RWPE1 (cell line): Measurements from ENCODE around the gene CCDC197.

Experiments
- CTCF ChIA-PET: fragments of 350-600 bp; sonication (Branson Sonifier 250); formaldehyde crosslinking; extraction: SDS; loops from one replicate; lab custom pipeline; 2021; lab: Yijun Ruan, JAX
- POLR2A ChIA-PET: fragments of 400-600 bp; formaldehyde crosslinking; extraction: SDS; loops from one replicate; lab custom pipeline; 2020; ENCODE audit warnings: antibody characterized with exemption; ENCODE audit not compliant: low non-redundant PET; lab: Yijun Ruan, JAX
- DNase-seq: peaks from one replicate; pipeline ENCODE4 v3.0.0; 2012; ENCODE audit warnings: low spot score
- H3K27ac ChIP-seq: fragments of 450-650 bp; 2 replicates; pipeline ENCODE4 v1.5.1; 2017
- TF ChIP-seq, protein P1 (sequence below): fragments of 450-650 bp; conservative IDR thresholded peaks from 2 replicates; pipeline ENCODE4 v1.5.1; 2017; ENCODE audit warnings: low read depth, mild to moderate bottlenecking

The CCDC197 gene

DNA sequence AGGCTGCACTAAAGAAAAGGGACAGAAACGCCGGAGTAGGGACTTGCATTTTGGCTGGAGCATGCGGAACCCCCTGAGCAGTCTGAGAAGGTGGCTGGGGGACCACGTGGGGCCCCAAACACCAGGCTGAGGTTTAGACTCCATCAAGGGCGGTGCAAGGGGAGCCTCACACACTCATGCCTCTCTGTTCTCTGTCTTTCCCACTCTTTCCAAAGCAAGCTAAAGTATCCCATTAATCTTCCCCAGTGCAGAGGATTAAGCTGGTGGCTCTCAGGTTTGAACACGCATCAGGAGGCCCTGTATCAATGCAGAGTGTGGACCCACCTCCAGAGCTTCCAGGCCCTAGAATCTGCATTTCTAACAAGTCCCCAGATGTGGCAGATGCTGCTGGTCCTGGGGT, 13.5 kb downstream of the CCDC197 start:
- DNase-seq: no peak
- no peak overlapping the region for H3K27ac ChIP-seq
- TF ChIP-seq, protein P1, sequence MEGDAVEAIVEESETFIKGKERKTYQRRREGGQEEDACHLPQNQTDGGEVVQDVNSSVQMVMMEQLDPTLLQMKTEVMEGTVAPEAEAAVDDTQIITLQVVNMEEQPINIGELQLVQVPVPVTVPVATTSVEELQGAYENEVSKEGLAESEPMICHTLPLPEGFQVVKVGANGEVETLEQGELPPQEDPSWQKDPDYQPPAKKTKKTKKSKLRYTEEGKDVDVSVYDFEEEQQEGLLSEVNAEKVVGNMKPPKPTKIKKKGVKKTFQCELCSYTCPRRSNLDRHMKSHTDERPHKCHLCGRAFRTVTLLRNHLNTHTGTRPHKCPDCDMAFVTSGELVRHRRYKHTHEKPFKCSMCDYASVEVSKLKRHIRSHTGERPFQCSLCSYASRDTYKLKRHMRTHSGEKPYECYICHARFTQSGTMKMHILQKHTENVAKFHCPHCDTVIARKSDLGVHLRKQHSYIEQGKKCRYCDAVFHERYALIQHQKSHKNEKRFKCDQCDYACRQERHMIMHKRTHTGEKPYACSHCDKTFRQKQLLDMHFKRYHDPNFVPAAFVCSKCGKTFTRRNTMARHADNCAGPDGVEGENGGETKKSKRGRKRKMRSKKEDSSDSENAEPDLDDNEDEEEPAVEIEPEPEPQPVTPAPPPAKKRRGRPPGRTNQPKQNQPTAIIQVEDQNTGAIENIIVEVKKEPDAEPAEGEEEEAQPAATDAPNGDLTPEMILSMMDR: no peak
- ChIA-PET POLR2A (no interaction called here), CTCF (interaction anchor here (0.6 kb wide), 2 partner anchors 31 to 87 kb away, joined by 3 to 4 read pairs; no protein-coding TSS in a partner anchor)

DNA sequence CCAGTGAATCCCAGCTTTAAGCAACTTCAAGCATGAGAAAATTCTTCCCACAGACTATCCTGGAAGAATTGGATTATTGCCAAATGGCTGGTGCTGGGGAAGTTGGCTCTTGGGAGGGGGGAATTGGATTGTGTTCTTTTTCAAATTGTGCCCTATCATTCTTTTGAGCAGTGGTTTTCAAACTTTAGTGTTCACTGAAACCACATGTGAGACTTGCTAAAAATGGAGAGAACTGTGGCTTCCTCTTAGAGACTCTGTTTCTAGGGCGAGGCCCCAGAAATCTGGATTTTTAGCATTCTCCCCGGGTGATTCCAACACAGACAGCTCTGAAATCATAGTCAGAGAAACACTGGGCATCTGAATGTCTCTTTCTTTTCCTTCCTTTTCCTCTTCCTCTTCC, 14.7 kb downstream of the CCDC197 start:
- DNase-seq: peak; percentile 41
- no peak overlapping the region for H3K27ac ChIP-seq
- TF ChIP-seq, protein P1: no peak
- POLR2A ChIA-PET: no interaction called here
- CTCF ChIA-PET: interaction anchor here (0.7 kb wide), 1 partner anchor 14 kb away, joined by 3 read pairs; no protein-coding TSS in a partner anchor

DNA sequence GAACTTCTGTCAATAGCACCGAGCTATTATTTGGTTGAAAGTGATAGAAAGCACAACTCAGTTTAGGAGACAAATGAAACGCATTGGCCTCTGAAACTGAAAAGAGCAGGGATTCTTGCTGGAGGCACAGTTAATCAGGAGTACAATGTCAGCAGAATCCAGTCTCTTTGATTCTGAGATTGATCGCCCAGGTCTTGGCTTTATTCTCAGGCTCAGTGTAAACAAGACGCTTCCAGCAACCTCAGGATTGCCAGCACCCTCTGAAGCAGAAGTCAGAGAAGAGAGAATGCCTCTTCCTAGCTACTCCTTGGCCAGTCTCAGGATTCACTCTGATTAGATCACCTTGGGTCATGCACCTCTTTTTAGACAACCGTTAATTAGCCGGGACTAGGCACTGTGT, 17.3 kb downstream of the CCDC197 start:
- H3K27ac ChIP-seq: no peak overlapping the region
- ChIA-PET POLR2A (no interaction called here), CTCF (no interaction called here)
- no peak for DNase-seq
- TF ChIP-seq, protein P1: no peak

DNA sequence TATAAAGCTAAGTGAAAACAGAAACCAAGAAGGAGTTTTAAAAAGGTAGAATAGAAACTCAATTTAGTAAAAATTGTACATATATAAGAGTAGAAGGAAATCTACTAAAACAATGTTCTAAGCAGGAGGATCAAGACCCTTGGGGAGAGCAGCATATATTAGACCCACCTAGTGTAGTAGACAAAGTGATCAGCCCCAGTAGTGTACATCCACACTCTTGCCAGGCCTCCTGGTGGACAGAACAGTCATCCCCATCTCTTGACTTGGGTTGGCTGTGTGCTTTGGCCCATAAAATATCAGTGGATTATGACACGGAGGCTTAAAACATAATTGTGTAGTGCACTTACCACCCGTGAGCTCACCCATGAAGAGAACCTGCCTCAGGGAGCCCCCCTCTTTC, 18.1 kb downstream of the CCDC197 start:
- TF ChIP-seq, protein P1: no peak
- DNase-seq: no peak
- CTCF ChIA-PET: no interaction called here
- no peak overlapping the region for H3K27ac ChIP-seq
- POLR2A ChIA-PET: no interaction called here

DNA sequence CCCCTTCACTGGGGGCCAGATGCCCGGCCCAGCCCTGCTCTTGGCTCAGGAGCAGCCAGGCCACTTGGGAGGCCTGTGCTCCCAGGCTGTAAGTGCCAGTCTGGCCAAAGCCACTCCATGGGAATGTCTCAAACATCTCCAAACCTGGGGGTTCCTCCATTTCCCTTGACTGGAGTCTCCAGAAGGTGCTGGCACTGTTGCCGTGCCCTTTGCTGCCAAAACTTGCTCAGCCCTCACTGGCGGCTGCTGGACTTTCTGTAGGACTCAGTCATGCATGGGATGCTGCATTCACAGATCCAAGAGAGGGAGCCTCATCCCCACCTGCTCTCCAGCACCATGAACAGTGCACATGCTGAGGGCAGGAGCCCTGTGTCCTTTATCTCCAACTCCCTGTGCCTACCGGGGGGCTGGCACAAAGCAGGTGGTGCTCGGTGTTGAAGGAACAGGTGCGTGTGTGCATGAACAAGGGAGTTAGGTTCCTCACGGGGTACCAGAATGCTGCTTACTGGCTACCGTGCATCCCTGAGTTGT, 19.4 kb downstream of the CCDC197 start:
- H3K27ac ChIP-seq: no peak overlapping the region
- POLR2A ChIA-PET: no interaction called here
- DNase-seq: no peak
- CTCF ChIA-PET: interaction anchor here (1.1 kb wide), 1 partner anchor 46 kb away, joined by 3 read pairs; no protein-coding TSS in a partner anchor
- TF ChIP-seq, protein P1: no peak

DNA sequence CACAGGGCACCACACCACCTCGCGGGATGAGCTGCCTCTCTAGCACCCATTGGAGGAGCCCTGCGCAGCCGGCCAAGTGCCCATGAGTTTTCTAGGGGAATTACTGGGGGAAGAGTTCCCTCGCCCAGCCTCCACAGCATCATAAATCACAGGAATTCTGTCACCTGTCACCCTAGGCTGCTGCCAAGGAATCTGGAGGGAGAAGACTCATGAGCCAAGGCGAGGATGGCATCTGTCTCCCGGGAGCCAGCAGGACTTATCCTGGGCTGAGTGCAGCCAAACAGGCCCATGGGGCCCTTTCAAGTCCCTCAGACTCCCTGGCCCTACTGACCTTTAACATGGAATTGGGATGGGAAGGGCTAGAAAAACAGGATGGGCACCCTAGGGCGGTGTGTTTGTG, 21.2 kb downstream of the CCDC197 start:
- TF ChIP-seq, protein P1: no peak
- DNase-seq: no peak
- CTCF ChIA-PET: interaction anchor here (0.5 to 0.8 kb wide), 5 partner anchors 10 to 1083 kb away, joined by 3 to 4 read pairs (median 3); no protein-coding TSS in a partner anchor
- POLR2A ChIA-PET: no interaction called here
- no peak overlapping the region for H3K27ac ChIP-seq
